ENCODE measurements around the gene SLC22A31.

DNA sequence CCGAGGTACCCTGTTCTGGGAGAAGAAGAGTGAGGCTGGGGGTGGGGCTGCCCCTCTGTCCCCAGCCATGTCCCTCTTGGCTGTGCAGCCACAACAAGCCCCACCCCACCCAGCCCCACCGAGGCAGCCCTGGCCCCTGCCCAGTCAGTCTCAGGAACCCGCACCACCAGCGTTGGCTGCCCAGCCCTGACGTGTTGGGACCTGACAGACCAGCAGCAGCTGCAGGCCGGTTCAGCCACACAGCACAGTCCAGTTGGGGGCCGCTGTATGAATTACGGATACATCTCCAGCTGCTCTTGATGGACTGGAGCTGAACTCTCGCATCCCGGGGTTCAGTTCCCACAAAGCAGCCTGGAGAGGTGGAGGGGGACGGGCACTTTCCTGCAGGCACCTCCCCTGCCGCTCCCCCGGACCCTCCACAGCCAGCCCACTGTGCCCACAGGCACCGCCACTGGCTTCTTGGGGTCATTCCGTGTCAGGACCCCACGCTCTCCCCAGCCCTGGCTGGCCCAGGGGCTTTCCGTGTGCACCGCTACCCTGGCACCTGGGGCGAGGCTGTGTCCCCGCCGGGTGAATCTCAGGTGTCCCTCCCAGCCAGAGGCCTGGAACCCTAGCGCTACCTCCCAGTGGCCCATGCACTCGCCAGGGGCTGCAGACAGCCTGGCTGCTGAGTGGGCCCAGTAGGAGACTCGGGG lies 21.7 kb downstream of the SLC22A31 start:
- TF ChIP-seq, protein P1, sequence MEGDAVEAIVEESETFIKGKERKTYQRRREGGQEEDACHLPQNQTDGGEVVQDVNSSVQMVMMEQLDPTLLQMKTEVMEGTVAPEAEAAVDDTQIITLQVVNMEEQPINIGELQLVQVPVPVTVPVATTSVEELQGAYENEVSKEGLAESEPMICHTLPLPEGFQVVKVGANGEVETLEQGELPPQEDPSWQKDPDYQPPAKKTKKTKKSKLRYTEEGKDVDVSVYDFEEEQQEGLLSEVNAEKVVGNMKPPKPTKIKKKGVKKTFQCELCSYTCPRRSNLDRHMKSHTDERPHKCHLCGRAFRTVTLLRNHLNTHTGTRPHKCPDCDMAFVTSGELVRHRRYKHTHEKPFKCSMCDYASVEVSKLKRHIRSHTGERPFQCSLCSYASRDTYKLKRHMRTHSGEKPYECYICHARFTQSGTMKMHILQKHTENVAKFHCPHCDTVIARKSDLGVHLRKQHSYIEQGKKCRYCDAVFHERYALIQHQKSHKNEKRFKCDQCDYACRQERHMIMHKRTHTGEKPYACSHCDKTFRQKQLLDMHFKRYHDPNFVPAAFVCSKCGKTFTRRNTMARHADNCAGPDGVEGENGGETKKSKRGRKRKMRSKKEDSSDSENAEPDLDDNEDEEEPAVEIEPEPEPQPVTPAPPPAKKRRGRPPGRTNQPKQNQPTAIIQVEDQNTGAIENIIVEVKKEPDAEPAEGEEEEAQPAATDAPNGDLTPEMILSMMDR (IDR thresholded peaks at IDR 0.05 in 2 of 3, conservative IDR thresholded peaks at IDR 0.05 in 1 of 3; ENCODE audit: insufficient read depth in 2 of 3, low read depth in 1 of 3, low read length in 3 of 3), result no peak
- TF ChIP-seq POLR2A (conservative IDR thresholded peaks at IDR 0.05) (no peak), YY1 (IDR thresholded peaks at IDR 0.05; ENCODE audit: borderline replicate concordance in 1 of 3, control insufficient read depth in 1 of 3, extremely low read depth in 1 of 3, insufficient read depth in 3 of 3, insufficient read length in 1 of 3, insufficient replicate concordance in 2 of 3, low read depth in 1 of 3, low read length in 2 of 3) (no peak), CEBPB (tag; IDR thresholded peaks at IDR 0.05) (no peak), MYNN (IDR thresholded peaks at IDR 0.05) (no peak), MYNN (CRISPR knock-in tag; IDR thresholded peaks at IDR 0.05) (no peak), ZBED1 (IDR thresholded peaks at IDR 0.05) (no peak)
- TF ChIP-seq, protein P2, sequence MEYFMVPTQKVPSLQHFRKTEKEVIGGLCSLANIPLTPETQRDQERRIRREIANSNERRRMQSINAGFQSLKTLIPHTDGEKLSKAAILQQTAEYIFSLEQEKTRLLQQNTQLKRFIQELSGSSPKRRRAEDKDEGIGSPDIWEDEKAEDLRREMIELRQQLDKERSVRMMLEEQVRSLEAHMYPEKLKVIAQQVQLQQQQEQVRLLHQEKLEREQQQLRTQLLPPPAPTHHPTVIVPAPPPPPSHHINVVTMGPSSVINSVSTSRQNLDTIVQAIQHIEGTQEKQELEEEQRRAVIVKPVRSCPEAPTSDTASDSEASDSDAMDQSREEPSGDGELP (CRISPR knock-in tag; IDR thresholded peaks at IDR 0.05; ENCODE audit: borderline replicate concordance), result no peak
